K562 (cell line): ENCODE data around the gene UBE2L3. TPM values are rescaled to one million over a fixed set of nuclear protein-coding genes. Genes with fewer than 3 reads are reported as not detected.

Experiments
- HMG20B ChIP-seq: fragments of 250-450 bp; sonication (Bioruptor Pico); IDR thresholded peaks from 2 replicates; pipeline ENCODE4 v1.5.0; 2021; ENCODE audit warnings: mild to moderate bottlenecking
- HMGN3 ChIP-seq: IDR thresholded peaks from 2 replicates; pipeline ENCODE4 v1.6.1; 2011; ENCODE audit warnings: borderline replicate concordance, low read depth, mild to moderate bottlenecking, mixed read lengths, low read length; ENCODE audit not compliant: insufficient read length; ENCODE audit errors: extremely low read depth
- IFI16 ChIP-seq: fragments of 250-450 bp; sonication (Bioruptor Pico); IDR thresholded peaks from 2 replicates; pipeline ENCODE4 v2.1.2; 2022; ENCODE audit warnings: mild to moderate bottlenecking, inconsistent platforms
- NR2F6 ChIP-seq: fragments of 450-650 bp; formaldehyde crosslinking; IDR thresholded peaks from 2 replicates; pipeline ENCODE4 v1.4.0; 2020; ENCODE audit warnings: mild to moderate bottlenecking
- RAD51 ChIP-seq: fragments of 450-650 bp; IDR thresholded peaks from 2 replicates; pipeline ENCODE4 v1.7.1; 2016; ENCODE audit warnings: low read depth, mild to moderate bottlenecking, borderline replicate concordance
- ZBTB11 ChIP-seq, 3 experiments: fragments of 200-800 bp in 1 of 3; fragments of 250-450 bp in 1 of 3; fragments of 450-650 bp in 1 of 3; sonication (Bioruptor Pico) in 1 of 3; sonication (Bioruptor generic) in 1 of 3; formaldehyde crosslinking in 1 of 3; IDR thresholded peaks; 2 replicates each; pipeline versions ENCODE4 v1.6.1 to v1.8.0; 2016 to 2022; ENCODE audit warnings: mild to moderate bottlenecking in 2 of 3, missing genetic modification characterization in 2 of 3, missing compliant biosample characterization in 1 of 3, moderate library complexity in 1 of 3
- ZKSCAN3 ChIP-seq: fragments of 250-450 bp; sonication (Bioruptor Pico); IDR thresholded peaks from 2 replicates; pipeline ENCODE4 v1.4.0; 2020
- ZNF143 ChIP-seq: sonication (generic); formaldehyde crosslinking; IDR thresholded peaks from 2 replicates; pipeline ENCODE4 v1.9.0; 2022; ENCODE audit warnings: mild to moderate bottlenecking, missing genetic modification reagents
- ZNF778 ChIP-seq: fragments of 450-650 bp; formaldehyde crosslinking; IDR thresholded peaks from 2 replicates; pipeline ENCODE4 v1.4.0; 2020; ENCODE audit warnings: mild to moderate bottlenecking, moderate library complexity
- polyA plus RNA-seq, 8 experiments: library from polyadenylated mRNA; depleted of rRNA in 4 of 8; stranded (reverse) in 5 of 8; unstranded in 3 of 8; fragments of >200 nt; fragmentation: Nextera tagmentation in 2 of 8; fragmentation: Illumina TruSeq in 1 of 8; extraction: Ambion mirVana in 2 of 8; extraction: Trizol in 1 of 8; gene quantifications; 2 replicates each; pipeline versions ENCODE4 v1.2.1 to v1.2.3, GENCODE V29; 2011 to 2014; ENCODE audit warnings: inconsistent platforms in 1 of 8, missing spikeins in 1 of 8
- total RNA-seq, 7 experiments: library from RNA; depleted of rRNA in 6 of 7; stranded (reverse); fragments of >200 nt in 6 of 7; fragmentation: Illumina TruSeq in 2 of 7; extraction: Trizol in 2 of 7; gene quantifications; 2 replicates each; pipeline versions ENCODE4 v1.2.1 to v1.2.3, GENCODE V29; 2011 to 2021; ENCODE audit warnings: low replicate concordance in 1 of 7
- TF ChIP-seq, protein P1 (sequence below): sonication (generic); formaldehyde crosslinking; IDR thresholded peaks from 2 replicates; pipeline ENCODE4 v1.8.0; 2022; ENCODE audit warnings: mild to moderate bottlenecking, missing genetic modification reagents
- TF ChIP-seq, protein P2 (sequence below): sonication (generic); formaldehyde crosslinking; IDR thresholded peaks from 2 replicates; pipeline ENCODE4 v1.8.1; 2023; ENCODE audit warnings: mild to moderate bottlenecking, missing genetic modification reagents
- TF ChIP-seq, protein P3 (sequence below): fragments of 450-650 bp; formaldehyde crosslinking; IDR thresholded peaks from 2 replicates; pipeline ENCODE4 v1.4.0; 2020; ENCODE audit warnings: mild to moderate bottlenecking

UBE2L3 gene
- total and polyA plus RNA-seq, 9 of the 15 experiments (the other 6 are each of a cell fraction or from before 2014, with no cell fraction given), result 215 to 625 (median 285) TPM

DNA sequence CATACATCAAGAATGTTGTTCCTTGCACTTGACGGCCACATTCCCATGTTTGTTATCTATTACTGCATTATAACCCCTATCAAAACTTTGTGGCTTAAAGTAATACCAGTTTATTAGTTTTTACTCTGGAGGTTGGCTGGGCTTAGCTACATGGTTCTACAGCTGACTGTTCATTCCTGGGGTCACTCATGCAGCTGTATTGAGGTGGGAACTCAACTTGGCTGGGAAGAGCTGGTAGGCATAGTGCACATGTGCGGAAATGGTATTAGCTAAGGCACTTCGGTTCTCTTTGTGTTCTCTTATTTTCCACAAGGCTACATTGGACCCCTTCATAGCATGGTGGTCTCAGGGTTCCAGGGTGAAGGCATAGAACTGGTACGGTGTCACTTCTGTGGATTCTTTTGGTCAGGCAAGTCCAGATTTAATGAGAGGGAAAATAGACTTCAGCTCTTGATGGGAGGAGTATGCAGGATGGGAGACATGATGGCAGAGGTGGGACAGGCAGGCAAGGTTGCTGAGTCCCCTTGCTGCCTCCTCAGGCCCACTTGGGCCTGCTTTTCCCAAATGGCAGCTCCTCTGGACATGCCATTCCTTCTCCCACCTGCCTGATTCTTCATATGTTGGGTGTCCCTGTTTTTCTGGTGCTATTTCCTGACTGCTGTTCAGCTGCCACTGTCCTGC is 46.2 kb downstream of the UBE2L3 start (continued):
- TF ChIP-seq ZBTB11 (CRISPR knock-in tag; IDR thresholded peaks at IDR 0.05) (0 out of 6 replicates have a peak, but pooled peaks of 1 of the 3 experiments have one; percentile 14), HMG20B (CRISPR knock-in tag) (no peak), ZKSCAN3 (CRISPR knock-in tag) (peak; percentile 50; the same call in 1 of the 2 replicates), RAD51 (no peak), ZNF143 (CRISPR knock-in tag) (peak; percentile 15; the same call in 1 of the 2 replicates), NR2F6 (CRISPR knock-in tag) (0 out of 2 replicates have a peak, but pooled peaks have one; percentile 72), ZNF778 (CRISPR knock-in tag) (0 out of 2 replicates have a peak, but pooled peaks have one; percentile 79), IFI16 (CRISPR knock-in tag) (no peak), HMGN3 (no peak)
- TF ChIP-seq, protein P1, sequence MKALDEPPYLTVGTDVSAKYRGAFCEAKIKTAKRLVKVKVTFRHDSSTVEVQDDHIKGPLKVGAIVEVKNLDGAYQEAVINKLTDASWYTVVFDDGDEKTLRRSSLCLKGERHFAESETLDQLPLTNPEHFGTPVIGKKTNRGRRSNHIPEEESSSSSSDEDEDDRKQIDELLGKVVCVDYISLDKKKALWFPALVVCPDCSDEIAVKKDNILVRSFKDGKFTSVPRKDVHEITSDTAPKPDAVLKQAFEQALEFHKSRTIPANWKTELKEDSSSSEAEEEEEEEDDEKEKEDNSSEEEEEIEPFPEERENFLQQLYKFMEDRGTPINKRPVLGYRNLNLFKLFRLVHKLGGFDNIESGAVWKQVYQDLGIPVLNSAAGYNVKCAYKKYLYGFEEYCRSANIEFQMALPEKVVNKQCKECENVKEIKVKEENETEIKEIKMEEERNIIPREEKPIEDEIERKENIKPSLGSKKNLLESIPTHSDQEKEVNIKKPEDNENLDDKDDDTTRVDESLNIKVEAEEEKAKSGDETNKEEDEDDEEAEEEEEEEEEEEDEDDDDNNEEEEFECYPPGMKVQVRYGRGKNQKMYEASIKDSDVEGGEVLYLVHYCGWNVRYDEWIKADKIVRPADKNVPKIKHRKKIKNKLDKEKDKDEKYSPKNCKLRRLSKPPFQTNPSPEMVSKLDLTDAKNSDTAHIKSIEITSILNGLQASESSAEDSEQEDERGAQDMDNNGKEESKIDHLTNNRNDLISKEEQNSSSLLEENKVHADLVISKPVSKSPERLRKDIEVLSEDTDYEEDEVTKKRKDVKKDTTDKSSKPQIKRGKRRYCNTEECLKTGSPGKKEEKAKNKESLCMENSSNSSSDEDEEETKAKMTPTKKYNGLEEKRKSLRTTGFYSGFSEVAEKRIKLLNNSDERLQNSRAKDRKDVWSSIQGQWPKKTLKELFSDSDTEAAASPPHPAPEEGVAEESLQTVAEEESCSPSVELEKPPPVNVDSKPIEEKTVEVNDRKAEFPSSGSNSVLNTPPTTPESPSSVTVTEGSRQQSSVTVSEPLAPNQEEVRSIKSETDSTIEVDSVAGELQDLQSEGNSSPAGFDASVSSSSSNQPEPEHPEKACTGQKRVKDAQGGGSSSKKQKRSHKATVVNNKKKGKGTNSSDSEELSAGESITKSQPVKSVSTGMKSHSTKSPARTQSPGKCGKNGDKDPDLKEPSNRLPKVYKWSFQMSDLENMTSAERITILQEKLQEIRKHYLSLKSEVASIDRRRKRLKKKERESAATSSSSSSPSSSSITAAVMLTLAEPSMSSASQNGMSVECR (CRISPR knock-in tag), result 0 out of 2 replicates have a peak, but pooled peaks have one; percentile 35
- TF ChIP-seq, protein P2, sequence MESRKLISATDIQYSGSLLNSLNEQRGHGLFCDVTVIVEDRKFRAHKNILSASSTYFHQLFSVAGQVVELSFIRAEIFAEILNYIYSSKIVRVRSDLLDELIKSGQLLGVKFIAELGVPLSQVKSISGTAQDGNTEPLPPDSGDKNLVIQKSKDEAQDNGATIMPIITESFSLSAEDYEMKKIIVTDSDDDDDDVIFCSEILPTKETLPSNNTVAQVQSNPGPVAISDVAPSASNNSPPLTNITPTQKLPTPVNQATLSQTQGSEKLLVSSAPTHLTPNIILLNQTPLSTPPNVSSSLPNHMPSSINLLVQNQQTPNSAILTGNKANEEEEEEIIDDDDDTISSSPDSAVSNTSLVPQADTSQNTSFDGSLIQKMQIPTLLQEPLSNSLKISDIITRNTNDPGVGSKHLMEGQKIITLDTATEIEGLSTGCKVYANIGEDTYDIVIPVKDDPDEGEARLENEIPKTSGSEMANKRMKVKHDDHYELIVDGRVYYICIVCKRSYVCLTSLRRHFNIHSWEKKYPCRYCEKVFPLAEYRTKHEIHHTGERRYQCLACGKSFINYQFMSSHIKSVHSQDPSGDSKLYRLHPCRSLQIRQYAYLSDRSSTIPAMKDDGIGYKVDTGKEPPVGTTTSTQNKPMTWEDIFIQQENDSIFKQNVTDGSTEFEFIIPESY (CRISPR knock-in tag), result no peak
- TF ChIP-seq, protein P3, sequence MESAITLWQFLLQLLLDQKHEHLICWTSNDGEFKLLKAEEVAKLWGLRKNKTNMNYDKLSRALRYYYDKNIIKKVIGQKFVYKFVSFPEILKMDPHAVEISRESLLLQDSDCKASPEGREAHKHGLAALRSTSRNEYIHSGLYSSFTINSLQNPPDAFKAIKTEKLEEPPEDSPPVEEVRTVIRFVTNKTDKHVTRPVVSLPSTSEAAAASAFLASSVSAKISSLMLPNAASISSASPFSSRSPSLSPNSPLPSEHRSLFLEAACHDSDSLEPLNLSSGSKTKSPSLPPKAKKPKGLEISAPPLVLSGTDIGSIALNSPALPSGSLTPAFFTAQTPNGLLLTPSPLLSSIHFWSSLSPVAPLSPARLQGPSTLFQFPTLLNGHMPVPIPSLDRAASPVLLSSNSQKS (CRISPR knock-in tag), result 0 out of 2 replicates have a peak, but pooled peaks have one; percentile 57
